Esophagus squamous epithelium (tissue), 5 donors: ENCODE measurements around the gene EAPP. TPM values are rescaled to one million over a fixed set of nuclear protein-coding genes. Genes with fewer than 3 reads are reported as not detected.

Experiments used
- DNase-seq: peaks from one replicate; lab custom pipeline; 2025; lab: John Stamatoyannopoulos, UW
- H3K27ac ChIP-seq, 4 donors: fragments of 200-600 bp; sonication (generic); one replicate each; pipeline ENCODE4 v1.5.1; 2016 to 2019; ENCODE audit warnings: mild to moderate bottlenecking in 1 of 4
- H3K27me3 ChIP-seq, 4 donors: fragments of 200-600 bp; sonication (generic); 1 replicate in 3 of 4; 2 replicates in 1 of 4; pipeline versions ENCODE4 v1.5.1 to v1.6.0; 2017 to 2021; ENCODE audit warnings: antibody characterized with exemption in 1 of 4
- H3K36me3 ChIP-seq, 3 donors: fragments of 200-600 bp; sonication (generic); one replicate each; pipeline ENCODE4 v1.5.1; 2016 to 2019
- H3K4me1 ChIP-seq, 3 donors: fragments of 200-600 bp; sonication (generic); one replicate each; pipeline ENCODE4 v1.5.1; 2017 to 2019
- H3K4me3 ChIP-seq, 4 donors: fragments of 200-600 bp; sonication (generic); 1 replicate in 3 of 4; 2 replicates in 1 of 4; pipeline ENCODE4 v1.5.1; 2016 to 2019; ENCODE audit warnings: mild to moderate bottlenecking in 2 of 4, moderate library complexity in 1 of 4
- H3K9me3 ChIP-seq, 3 donors: fragments of 200-600 bp; sonication (generic); one replicate each; pipeline ENCODE4 v1.5.1; 2016 to 2019
- POLR2A ChIP-seq, 4 donors: fragments of 450-650 bp; IDR thresholded peaks; one replicate each; pipeline ENCODE4 v1.6.1; 2017; ENCODE audit warnings: antibody characterized with exemption in 4 of 4, mild to moderate bottlenecking in 4 of 4, moderate library complexity in 3 of 4
- WGBS, 2 donors: methylation state at CpG; one replicate each; pipeline ENCODE4 v1.1.5; 2018; 5-methylcytosine and 5-hydroxymethylcytosine counted together
- intact Hi-C: fragments of 100-400 bp; cut with DNase I; formaldehyde crosslinking; loops from one replicate; pipeline ENCODE4 v1.15.0; 2022
- small RNA-seq, 4 donors: library from RNA; depleted of rRNA; stranded (forward); fragments of <200 nt; gene quantifications; one replicate each; pipeline ENCODE3, GENCODE V24; 2016
- total RNA-seq, 4 donors: library from RNA; depleted of rRNA; stranded (reverse); fragments of >200 nt; gene quantifications; one replicate each; pipeline ENCODE4 v1.1.0, GENCODE V29; 2016
- TF ChIP-seq, protein P1 (sequence below), 6 experiments: fragments of 450-650 bp in 4 of 6; fragments of 200-600 bp in 2 of 6; sonication (generic) in 2 of 6; IDR thresholded peaks; one replicate each; pipeline ENCODE4 v1.5.1; 2016 to 2019; ENCODE audit warnings: antibody characterized with exemption in 6 of 6, mild to moderate bottlenecking in 4 of 6, moderate library complexity in 4 of 6
- donor health status: DM: yes; HTN: yes; CAD: no.

The EAPP gene
- total RNA-seq, 4 donors from 2014 or later, result 14.6 to 39.7 (median 30.7) TPM

DNA sequence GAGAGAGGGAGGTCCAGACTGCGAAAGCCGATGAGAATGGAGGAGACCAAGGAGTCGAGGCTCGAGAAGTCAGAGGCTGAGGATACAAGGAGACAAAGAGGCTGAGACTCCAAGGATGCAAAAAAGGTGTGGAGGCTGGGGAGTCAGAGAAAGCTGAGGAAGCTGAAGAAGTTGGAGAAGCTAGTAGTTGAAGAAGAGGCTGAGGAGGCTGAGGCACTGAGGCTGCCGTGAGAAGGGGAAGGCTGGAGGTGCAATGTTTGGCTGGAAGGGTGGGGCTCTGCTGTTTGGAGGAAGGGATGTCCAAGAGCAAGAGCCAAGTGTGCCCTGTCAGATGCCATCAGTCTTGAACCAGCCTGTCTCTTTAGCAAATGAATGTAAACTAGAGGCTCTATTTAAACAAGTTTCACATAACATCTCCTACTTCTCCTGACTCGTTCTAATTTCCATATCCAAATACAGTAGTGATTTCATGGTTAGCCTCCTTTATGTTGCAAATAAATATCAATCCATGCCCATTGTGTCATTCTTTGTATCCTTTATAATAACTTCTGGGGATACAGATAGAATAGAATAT, 66.7 kb downstream of the EAPP start:
- 82% methylated on average over 6 of the region's 6 CpGs for WGBS, 2 donors
- TF ChIP-seq POLR2A (IDR thresholded peaks at IDR 0.05), result no peak
- TF ChIP-seq, protein P1, sequence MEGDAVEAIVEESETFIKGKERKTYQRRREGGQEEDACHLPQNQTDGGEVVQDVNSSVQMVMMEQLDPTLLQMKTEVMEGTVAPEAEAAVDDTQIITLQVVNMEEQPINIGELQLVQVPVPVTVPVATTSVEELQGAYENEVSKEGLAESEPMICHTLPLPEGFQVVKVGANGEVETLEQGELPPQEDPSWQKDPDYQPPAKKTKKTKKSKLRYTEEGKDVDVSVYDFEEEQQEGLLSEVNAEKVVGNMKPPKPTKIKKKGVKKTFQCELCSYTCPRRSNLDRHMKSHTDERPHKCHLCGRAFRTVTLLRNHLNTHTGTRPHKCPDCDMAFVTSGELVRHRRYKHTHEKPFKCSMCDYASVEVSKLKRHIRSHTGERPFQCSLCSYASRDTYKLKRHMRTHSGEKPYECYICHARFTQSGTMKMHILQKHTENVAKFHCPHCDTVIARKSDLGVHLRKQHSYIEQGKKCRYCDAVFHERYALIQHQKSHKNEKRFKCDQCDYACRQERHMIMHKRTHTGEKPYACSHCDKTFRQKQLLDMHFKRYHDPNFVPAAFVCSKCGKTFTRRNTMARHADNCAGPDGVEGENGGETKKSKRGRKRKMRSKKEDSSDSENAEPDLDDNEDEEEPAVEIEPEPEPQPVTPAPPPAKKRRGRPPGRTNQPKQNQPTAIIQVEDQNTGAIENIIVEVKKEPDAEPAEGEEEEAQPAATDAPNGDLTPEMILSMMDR (IDR thresholded peaks at IDR 0.05), result no peak
- no peaks in the 10 kb centered on the region for H3K36me3 ChIP-seq
- H3K27ac ChIP-seq, result no peak overlapping the region
- no peak for DNase-seq
- no peak overlapping the region for H3K4me3 ChIP-seq
- no peaks in the 10 kb centered on the region for H3K9me3 ChIP-seq
- H3K27me3 ChIP-seq, result no peaks in the 10 kb centered on the region
- no peaks in the 10 kb centered on the region for H3K4me1 ChIP-seq
- intact Hi-C loops, result no loop called here

DNA sequence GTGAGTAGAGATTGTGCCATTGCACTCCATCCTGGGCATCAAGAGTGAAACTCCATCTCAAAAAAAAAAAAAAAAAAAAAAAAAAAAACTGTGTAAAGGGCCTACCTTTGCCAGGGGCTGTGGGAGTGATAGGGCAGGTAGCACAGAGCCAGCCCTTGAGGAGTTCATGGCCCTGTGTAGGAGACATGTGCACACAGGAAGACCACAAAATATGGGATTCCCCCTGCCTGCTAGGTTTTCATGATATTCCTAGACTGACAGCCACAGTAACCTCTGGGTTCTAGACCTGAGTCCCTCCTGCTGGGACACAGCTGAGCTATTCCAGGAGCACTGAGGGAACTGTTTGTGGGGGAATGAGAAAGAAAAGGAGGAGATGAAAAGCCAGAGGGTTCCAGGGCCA, 69.2 kb downstream of the EAPP start:
- H3K27me3 ChIP-seq, result no peaks in the 10 kb centered on the region
- TF ChIP-seq POLR2A (IDR thresholded peaks at IDR 0.05), result no peak
- TF ChIP-seq, protein P1 (IDR thresholded peaks at IDR 0.05), result no peak
- intact Hi-C loops, result no loop called here
- peaks cover 0 to 4% (median 0%) of the 10 kb centered on the region in 3 donors for H3K4me1 ChIP-seq
- no peaks in the 10 kb centered on the region for H3K36me3 ChIP-seq
- H3K27ac ChIP-seq, result no peak overlapping the region
- H3K4me3 ChIP-seq, result no peak overlapping the region
- no peak for DNase-seq
- H3K9me3 ChIP-seq, result no peaks in the 10 kb centered on the region

DNA sequence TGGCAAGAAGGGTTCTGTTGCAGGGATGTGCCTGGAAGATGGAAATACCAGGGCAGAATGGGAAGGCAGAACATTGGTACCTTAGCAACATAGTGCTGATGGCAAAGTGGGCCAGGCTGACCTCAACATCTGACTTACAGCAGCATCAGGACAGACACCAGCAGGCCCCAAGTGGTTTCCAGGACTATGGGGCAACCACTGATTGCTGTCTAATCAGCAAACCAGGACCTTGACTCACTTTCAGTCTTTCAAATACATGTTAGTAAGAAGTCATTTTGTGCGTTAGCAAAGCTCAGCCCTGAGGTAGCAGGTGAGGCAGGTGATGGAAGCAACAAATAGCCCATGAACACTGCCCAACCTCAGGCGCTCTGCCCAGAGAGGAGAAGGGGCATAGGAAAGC, 72.8 kb downstream of the EAPP start:
- intact Hi-C loops, result no loop called here
- Histone ChIP-seq H3K4me1 (peaks cover 0 to 17% (median 3%) of the 10 kb centered on the region in 3 donors), H3K4me3 (no peak overlapping the region), H3K36me3 (no peaks in the 10 kb centered on the region), H3K27me3 (no peaks in the 10 kb centered on the region), H3K27ac (no peak overlapping the region), H3K9me3 (no peaks in the 10 kb centered on the region)
- DNase-seq, result no peak
- TF ChIP-seq, protein P1 (IDR thresholded peaks at IDR 0.05), result no peak
- no peak for TF ChIP-seq POLR2A (IDR thresholded peaks at IDR 0.05)
- 100% methylated on average over 1 of the region's 2 CpGs for WGBS, 2 donors

Small RNA genes within 50 kb of the gene (small RNA-seq; reads per million reads assigned to genes)
- 0 reads per million in 4 donors for gene RNU1-27P
- gene RNU1-28P, result 0 reads per million in 4 donors

Other genes with a start within 250 kb of the EAPP start
- gene SPTSSA, start 77.5 kb downstream of the EAPP start, total RNA-seq, result 10 to 100 TPM in 3 of 4 donors, 1 to 10 TPM in 1; 9.4 to 35.0 (median 17.3) TPM
- gene SNX6, start 90.4 kb upstream of the EAPP start, total RNA-seq, result 100 to 1,000 TPM in 2 of 4 donors, 10 to 100 TPM in 2; 77.6 to 162 (median 111) TPM
- gene CFL2, start 174.9 kb upstream of the EAPP start, total RNA-seq, result 10 to 100 TPM in 2 of 4 donors, 1 to 10 TPM in 2; 4.5 to 58.7 (median 10.0) TPM